Activated naive CD4-positive, alpha-beta T cell (primary cell): ENCODE data around the gene TNFRSF13B.
"Not testable (repeated sequence)": the region's sequence is repeated elsewhere in the genome, so short reads cannot be mapped to it uniquely, and the experiment has no call there.

ENCODE experiments used
- DNase-seq, 4 experiments: peaks; one replicate each; lab custom pipeline; 2025; lab: John Stamatoyannopoulos, UW

The TNFRSF13B gene

GRCh38 chr17:16987066-16987829, 15.3 kb upstream of the TNFRSF13B start:
- DNase-seq, result no peak

GRCh38 chr17:16986391-16986790, 14.5 kb upstream of the TNFRSF13B start:
- DNase-seq, result no peak

GRCh38 chr17:16981928-16982327, 10.0 kb upstream of the TNFRSF13B start:
- no peak for DNase-seq

GRCh38 chr17:16980813-16981731, 9.2 kb upstream of the TNFRSF13B start:
- no peak for DNase-seq

- DNase-seq, result no peak
Observed at GRCh38 chr17:16980061-16980460, 8.1 kb upstream of the TNFRSF13B start.

GRCh38 chr17:16979237-16979823, 7.4 kb upstream of the TNFRSF13B start:
- not testable (repeated sequence) for DNase-seq

- no peak for DNase-seq
Observed at GRCh38 chr17:16977932-16978331, 6.0 kb upstream of the TNFRSF13B start.

GRCh38 chr17:16976725-16977550, 5.0 kb upstream of the TNFRSF13B start:
- no peak for DNase-seq

GRCh38 chr17:16975744-16976625, 4.1 kb upstream of the TNFRSF13B start:
- DNase-seq, result no peak

- no peak for DNase-seq
Observed at GRCh38 chr17:16975277-16975651, 3.3 kb upstream of the TNFRSF13B start.

GRCh38 chr17:16974569-16975276, 2.8 kb upstream of the TNFRSF13B start:
- no peak for DNase-seq

- DNase-seq, result no peak
Observed at GRCh38 chr17:16973760-16974540, 2.0 kb upstream of the TNFRSF13B start.

GRCh38 chr17:16973043-16973442, 1.1 kb upstream of the TNFRSF13B start:
- DNase-seq, result not testable (repeated sequence)

- DNase-seq, result no peak
Observed at GRCh38 chr17:16972346-16972745, 428 bp upstream of the TNFRSF13B start.

- no peak for DNase-seq
Observed at GRCh38 chr17:16969931-16970906, 1.7 kb downstream of the TNFRSF13B start.

- DNase-seq, result no peak
Observed at GRCh38 chr17:16968786-16969185, 3.1 kb downstream of the TNFRSF13B start.

- DNase-seq, result no peak
Observed at GRCh38 chr17:16962804-16963203, 9.1 kb downstream of the TNFRSF13B start.

- DNase-seq, result no peak
Observed at GRCh38 chr17:16961792-16962191, 10.1 kb downstream of the TNFRSF13B start.
